Mononuclear cell (primary cell): Measurements from ENCODE around the gene CACNA1I. TPM values are rescaled to one million over a fixed set of nuclear protein-coding genes. Genes with fewer than 3 reads are reported as not detected.

Experiments used
- H3K27me3 ChIP-seq: 2 replicates; pipeline ENCODE4 v1.6.0; 2011; ENCODE audit warnings: low read length, control low read depth; ENCODE audit not compliant: insufficient read depth
- H3K4me1 ChIP-seq: 2 replicates; pipeline ENCODE4 v1.5.1; 2011; ENCODE audit warnings: mild to moderate bottlenecking, low read length, control low read depth; ENCODE audit not compliant: insufficient read depth
- H3K4me3 ChIP-seq: 2 replicates; pipeline ENCODE4 v1.5.1; 2011; ENCODE audit warnings: mild to moderate bottlenecking, low read length, moderate library complexity
- H3K9me3 ChIP-seq: 2 replicates; pipeline ENCODE4 v1.5.1; 2011; ENCODE audit warnings: low read depth, mild to moderate bottlenecking, control low read depth, low read length
- total RNA-seq: library from RNA; depleted of rRNA; stranded (reverse); fragments of >200 nt; gene quantifications from one replicate; pipeline ENCODE4 v1.2.3, GENCODE V29; 2012

Gene CACNA1I
- total RNA-seq, 1 donor = 8.0 TPM

- Histone ChIP-seq H3K9me3 (no peaks in the 10 kb centered on the region), H3K4me3 (no peak overlapping the region), H3K27me3 (no peaks in the 10 kb centered on the region), H3K4me1 (peaks cover 10% of the 10 kb centered on the region)
These were observed 46.2 kb downstream of the CACNA1I start for GRCh38 chr22:39616781-39617180.

- Histone ChIP-seq H3K27me3 (no peaks in the 10 kb centered on the region), H3K9me3 (no peaks in the 10 kb centered on the region), H3K4me3 (no peak overlapping the region), H3K4me1 (peaks cover 10% of the 10 kb centered on the region)
These were observed 46.8 kb downstream of the CACNA1I start for GRCh38 chr22:39617342-39617741.

- H3K27me3 ChIP-seq = no peaks in the 10 kb centered on the region
- H3K4me1 ChIP-seq = peaks cover 5% of the 10 kb centered on the region
- H3K4me3 ChIP-seq = no peak overlapping the region
- no peaks in the 10 kb centered on the region for H3K9me3 ChIP-seq
These were observed 47.6 kb downstream of the CACNA1I start for GRCh38 chr22:39617970-39618757.

GRCh38 chr22:39618996-39619530 lies 48.5 kb downstream of the CACNA1I start:
- H3K27me3 ChIP-seq = no peaks in the 10 kb centered on the region
- H3K9me3 ChIP-seq = no peaks in the 10 kb centered on the region
- H3K4me3 ChIP-seq = no peak overlapping the region
- H3K4me1 ChIP-seq = no peaks in the 10 kb centered on the region

GRCh38 chr22:39620924-39621690 lies 50.6 kb downstream of the CACNA1I start:
- Histone ChIP-seq H3K9me3 (no peaks in the 10 kb centered on the region), H3K4me1 (no peaks in the 10 kb centered on the region), H3K27me3 (no peaks in the 10 kb centered on the region), H3K4me3 (no peak overlapping the region)

- Histone ChIP-seq H3K9me3 (no peaks in the 10 kb centered on the region), H3K4me3 (no peak overlapping the region), H3K27me3 (no peaks in the 10 kb centered on the region), H3K4me1 (no peaks in the 10 kb centered on the region)
These were observed 51.3 kb downstream of the CACNA1I start for GRCh38 chr22:39621826-39622225.

- Histone ChIP-seq H3K4me1 (no peaks in the 10 kb centered on the region), H3K4me3 (no peak overlapping the region), H3K9me3 (no peaks in the 10 kb centered on the region), H3K27me3 (no peaks in the 10 kb centered on the region)
These were observed 52.4 kb downstream of the CACNA1I start for GRCh38 chr22:39622881-39623367.

- H3K4me1 ChIP-seq = no peaks in the 10 kb centered on the region
- no peaks in the 10 kb centered on the region for H3K27me3 ChIP-seq
- no peak overlapping the region for H3K4me3 ChIP-seq
- H3K9me3 ChIP-seq = no peaks in the 10 kb centered on the region
These were observed 53.3 kb downstream of the CACNA1I start for GRCh38 chr22:39623603-39624500.

GRCh38 chr22:39624501-39624821 lies 53.9 kb downstream of the CACNA1I start:
- Histone ChIP-seq H3K9me3 (no peaks in the 10 kb centered on the region), H3K27me3 (no peaks in the 10 kb centered on the region), H3K4me3 (no peak overlapping the region), H3K4me1 (no peaks in the 10 kb centered on the region)

- Histone ChIP-seq H3K27me3 (no peaks in the 10 kb centered on the region), H3K4me3 (no peak overlapping the region), H3K4me1 (no peaks in the 10 kb centered on the region)
These were observed 55.3 kb downstream of the CACNA1I start for GRCh38 chr22:39625569-39626537.

GRCh38 chr22:39627208-39627607 lies 56.7 kb downstream of the CACNA1I start:
- Histone ChIP-seq H3K27me3 (no peaks in the 10 kb centered on the region), H3K4me1 (no peaks in the 10 kb centered on the region), H3K9me3 (no peaks in the 10 kb centered on the region), H3K4me3 (no peak overlapping the region)

More at GRCh38 chr22:39625569-39626537, 55.3 kb downstream of the CACNA1I start:
- H3K9me3 ChIP-seq = no peaks in the 10 kb centered on the region

GRCh38 chr22:39627865-39628562 lies 57.5 kb downstream of the CACNA1I start:
- Histone ChIP-seq H3K9me3 (no peaks in the 10 kb centered on the region), H3K27me3 (no peaks in the 10 kb centered on the region), H3K4me1 (no peaks in the 10 kb centered on the region), H3K4me3 (no peak overlapping the region)

- no peak overlapping the region for H3K4me3 ChIP-seq
- no peaks in the 10 kb centered on the region for H3K27me3 ChIP-seq
- no peaks in the 10 kb centered on the region for H3K4me1 ChIP-seq
- no peaks in the 10 kb centered on the region for H3K9me3 ChIP-seq
These were observed 58.1 kb downstream of the CACNA1I start for GRCh38 chr22:39628563-39629080.
